Liver (tissue), 10 donors: ENCODE results near the gene MED19. TPM values are rescaled to one million over a fixed set of nuclear protein-coding genes. Genes with fewer than 3 reads are reported as not detected.
A peak's percentile ranks its signal among the peaks of the same experiment; 100 is the strongest.

Experiments used
- DNase-seq: peaks from one replicate; pipeline ENCODE4 v3.0.0-alpha.2; 2017; ENCODE audit warnings: low spot score
- H3K27ac ChIP-seq, 2 donors: one replicate each; pipeline ENCODE4 v1.7.0; 2013; ENCODE audit warnings: inconsistent platforms in 2 of 2, low read length in 2 of 2, control low read depth in 1 of 2, low read depth in 1 of 2, mild to moderate bottlenecking in 1 of 2
- H3K27me3 ChIP-seq, 4 donors: one replicate each; pipeline versions ENCODE4 v1.6.1 to v1.7.0; 2013; ENCODE audit warnings: low read length in 3 of 4, inconsistent platforms in 1 of 4, mild to moderate bottlenecking in 1 of 4, moderate library complexity in 1 of 4; ENCODE audit not compliant: control insufficient read depth in 4 of 4, insufficient read depth in 4 of 4
- H3K36me3 ChIP-seq, 4 donors: one replicate each; pipeline versions ENCODE4 v1.6.1 to v1.7.0; 2013; ENCODE audit warnings: low read length in 3 of 4, mild to moderate bottlenecking in 3 of 4, low read depth in 1 of 4, moderate library complexity in 1 of 4; ENCODE audit not compliant: control insufficient read depth in 4 of 4, insufficient read depth in 3 of 4
- H3K4me1 ChIP-seq, 4 donors: one replicate each; pipeline versions ENCODE4 v1.6.1 to v1.7.0; 2013; ENCODE audit warnings: low read length in 3 of 4, mild to moderate bottlenecking in 3 of 4, moderate library complexity in 1 of 4; ENCODE audit not compliant: control insufficient read depth in 4 of 4, insufficient read depth in 4 of 4
- H3K4me3 ChIP-seq, 3 donors: one replicate each; pipeline versions ENCODE4 v1.6.1 to v1.7.0; 2013; ENCODE audit warnings: low read length in 3 of 3, control low read depth in 1 of 3, low read depth in 1 of 3, mild to moderate bottlenecking in 1 of 3
- H3K9ac ChIP-seq, 2 donors: one replicate each; pipeline ENCODE4 v1.7.0; 2013; ENCODE audit warnings: low read length in 2 of 2, mild to moderate bottlenecking in 2 of 2, moderate library complexity in 2 of 2, control low read depth in 1 of 2, low read depth in 1 of 2
- H3K9me3 ChIP-seq, 4 donors: one replicate each; pipeline versions ENCODE4 v1.6.1 to v1.7.0; 2013; ENCODE audit warnings: low read length in 3 of 4; ENCODE audit not compliant: control insufficient read depth in 4 of 4
- GABPA ChIP-seq, 2 donors: IDR thresholded peaks in 1 of 2; conservative IDR thresholded peaks in 1 of 2; 2 replicates each; pipeline ENCODE4 v1.6.1; 2016; ENCODE audit warnings: antibody characterized with exemption in 2 of 2, mild to moderate bottlenecking in 1 of 2, moderate library complexity in 1 of 2
- REST ChIP-seq: IDR thresholded peaks from 2 replicates; pipeline ENCODE4 v1.6.1; 2016; ENCODE audit warnings: antibody characterized with exemption, mild to moderate bottlenecking
- WGBS: extraction: QIAGEN DNeasy Blood & Tissue Kit; methylation state at CpG from one replicate; pipeline ENCODE4 v1.1.7; 2013; 5-methylcytosine and 5-hydroxymethylcytosine counted together
- polyA plus RNA-seq, 2 donors: library from polyadenylated mRNA; stranded (reverse) in 1 of 2; unstranded in 1 of 2; fragments of 200-250 nt in 1 of 2; fragments of >200 nt in 1 of 2; fragmentation: Nextera tagmentation in 1 of 2; extraction: Ambion mirVana in 1 of 2; gene quantifications; one replicate each; pipeline versions ENCODE4 v1.2.1 to v1.2.3, GENCODE V29; 2013 to 2015
- small RNA-seq: library from RNA; depleted of rRNA; stranded (forward); fragments of <200 nt; gene quantifications from one replicate; pipeline ENCODE3, GENCODE V24; 2014
- total RNA-seq, 2 donors: library from RNA; depleted of rRNA; stranded (reverse); fragments of >200 nt; gene quantifications; one replicate each; pipeline ENCODE4 v1.2.3, GENCODE V29; 2014
- TF ChIP-seq, protein P1 (sequence below): IDR thresholded peaks from 2 replicates; pipeline ENCODE4 v1.6.1; 2016; ENCODE audit warnings: antibody characterized with exemption
- donor health status: healthy.
- donor health status: healthy.
- donor health status: healthy.
- donor health status: healthy.
- donor health status: healthy.

Gene MED19
- total and polyA plus RNA-seq, 4 donors: 4.4 to 11.3 (median 6.5) TPM

DNA sequence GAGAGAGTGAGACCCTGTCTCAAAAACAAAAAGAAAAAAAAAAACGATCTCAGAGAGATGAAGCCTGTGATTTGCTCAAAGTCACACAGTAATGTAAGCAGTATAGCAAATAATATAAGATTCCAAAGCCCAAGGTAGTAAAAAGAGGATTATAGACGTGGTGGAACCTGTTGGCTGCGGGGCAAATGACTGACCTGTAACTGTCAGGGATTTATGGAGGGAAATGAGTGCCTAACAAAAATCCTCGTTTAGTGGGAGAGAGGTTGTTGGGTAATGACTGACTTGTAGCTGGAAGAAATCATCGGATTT, 55.2 kb downstream of the MED19 start:
- H3K4me1 ChIP-seq: peaks cover 3 to 17% (median 8%) of the 10 kb centered on the region in 4 donors
- TF ChIP-seq, protein P1, sequence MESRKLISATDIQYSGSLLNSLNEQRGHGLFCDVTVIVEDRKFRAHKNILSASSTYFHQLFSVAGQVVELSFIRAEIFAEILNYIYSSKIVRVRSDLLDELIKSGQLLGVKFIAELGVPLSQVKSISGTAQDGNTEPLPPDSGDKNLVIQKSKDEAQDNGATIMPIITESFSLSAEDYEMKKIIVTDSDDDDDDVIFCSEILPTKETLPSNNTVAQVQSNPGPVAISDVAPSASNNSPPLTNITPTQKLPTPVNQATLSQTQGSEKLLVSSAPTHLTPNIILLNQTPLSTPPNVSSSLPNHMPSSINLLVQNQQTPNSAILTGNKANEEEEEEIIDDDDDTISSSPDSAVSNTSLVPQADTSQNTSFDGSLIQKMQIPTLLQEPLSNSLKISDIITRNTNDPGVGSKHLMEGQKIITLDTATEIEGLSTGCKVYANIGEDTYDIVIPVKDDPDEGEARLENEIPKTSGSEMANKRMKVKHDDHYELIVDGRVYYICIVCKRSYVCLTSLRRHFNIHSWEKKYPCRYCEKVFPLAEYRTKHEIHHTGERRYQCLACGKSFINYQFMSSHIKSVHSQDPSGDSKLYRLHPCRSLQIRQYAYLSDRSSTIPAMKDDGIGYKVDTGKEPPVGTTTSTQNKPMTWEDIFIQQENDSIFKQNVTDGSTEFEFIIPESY: no peak
- TF ChIP-seq GABPA (IDR thresholded peaks at IDR 0.05 in 1 of 2, conservative IDR thresholded peaks at IDR 0.05 in 1 of 2) (no peak), REST (no peak)
- WGBS: 31% methylated on average over 5 of the region's 5 CpGs
- peak overlapping the region; percentile 86 to 93 for H3K9ac ChIP-seq
- H3K27ac ChIP-seq: peak overlapping the region; percentile 90 to 91
- peaks cover 9 to 22% (median 13%) of the 10 kb centered on the region in 4 donors for H3K36me3 ChIP-seq
- no peaks in the 10 kb centered on the region for H3K27me3 ChIP-seq
- H3K9me3 ChIP-seq: no peaks in the 10 kb centered on the region
- DNase-seq: no peak
- H3K4me3 ChIP-seq: peak overlapping the region in 2 of 3 donors; percentile 46 to 71

Small RNA genes within 50 kb of the gene (small RNA-seq; reads per million reads assigned to genes)
- gene TMX2-CTNND1: not detected

Other genes starting within 250 kb of the MED19 start
- 100 to 1,000 TPM; 107 to 171 TPM for gene SLC43A1, start 196.5 kb downstream of the MED19 start, total RNA-seq
- gene SLC43A1, start 196.5 kb downstream of the MED19 start, polyA plus RNA-seq: 100 to 1,000 TPM in 1 of 2 donors, 10 to 100 TPM in 1; 85.6 to 108 TPM
- gene TIMM10, start 181.5 kb downstream of the MED19 start, total RNA-seq: 10 to 100 TPM; 19.8 to 23.7 TPM
- gene TIMM10, start 181.5 kb downstream of the MED19 start, polyA plus RNA-seq: 10 to 100 TPM; 36.9 to 77.4 TPM
- gene SMTNL1, start 174.6 kb downstream of the MED19 start, total RNA-seq: not detected
- gene SMTNL1, start 174.6 kb downstream of the MED19 start, polyA plus RNA-seq: not detected
- gene UBE2L6, start 144.5 kb downstream of the MED19 start, total RNA-seq: 10 to 100 TPM; 18.6 to 44.8 TPM
- 10 to 100 TPM; 85.4 to 97.2 TPM for gene UBE2L6, start 144.5 kb downstream of the MED19 start, polyA plus RNA-seq
- gene SERPING1, start 114.5 kb downstream of the MED19 start, total RNA-seq: 100 to 1,000 TPM; 235 to 541 TPM
- 1,000 to 10,000 TPM; 2,487 to 2,911 TPM for gene SERPING1, start 114.5 kb downstream of the MED19 start, polyA plus RNA-seq
- 10 to 100 TPM in 1 of 2 donors, under 1 TPM in 1; 0.08 to 19.9 TPM for gene YPEL4, start 62.3 kb downstream of the MED19 start, total RNA-seq
- under 1 TPM; 0.14 to 0.31 TPM for gene YPEL4, start 62.3 kb downstream of the MED19 start, polyA plus RNA-seq
- 10 to 100 TPM; 10.1 to 12.3 TPM for gene CLP1, start 54.5 kb downstream of the MED19 start, total RNA-seq
- gene CLP1, start 54.5 kb downstream of the MED19 start, polyA plus RNA-seq: 1 to 10 TPM; 5.9 to 6.6 TPM
- gene ZDHHC5, start 44.1 kb downstream of the MED19 start, total RNA-seq: 10 to 100 TPM; 27.1 to 31.4 TPM
- 10 to 100 TPM in 1 of 2 donors, 1 to 10 TPM in 1; 7.2 to 25.1 TPM for gene ZDHHC5, start 44.1 kb downstream of the MED19 start, polyA plus RNA-seq
- gene TMX2, start 378 bp upstream of the MED19 start, total RNA-seq: 10 to 100 TPM; 43.3 to 48.3 TPM
- 10 to 100 TPM; 69.8 to 70.9 TPM for gene TMX2, start 378 bp upstream of the MED19 start, polyA plus RNA-seq
- 10 to 100 TPM; 42.2 to 52.2 TPM for gene SELENOH, start 29.3 kb upstream of the MED19 start, total RNA-seq
- 100 to 1,000 TPM in 1 of 2 donors, 10 to 100 TPM in 1; 90.7 to 129 TPM for gene SELENOH, start 29.3 kb upstream of the MED19 start, polyA plus RNA-seq
- gene BTBD18, start 39.6 kb upstream of the MED19 start, total RNA-seq: not detected
- gene BTBD18, start 39.6 kb upstream of the MED19 start, polyA plus RNA-seq: under 1 TPM in 1 of 2 donors, not detected in 1; 0.13 TPM
- 10 to 100 TPM; 74.1 to 97.1 TPM for gene CTNND1, start 49.6 kb upstream of the MED19 start, total RNA-seq
- gene CTNND1, start 49.6 kb upstream of the MED19 start, polyA plus RNA-seq: 10 to 100 TPM; 21.5 to 41.9 TPM